ENCODE measurements around the gene VSTM5. TPM values are rescaled to one million over a fixed set of nuclear protein-coding genes. Genes with fewer than 3 reads are reported as not detected.

Gene VSTM5
- total RNA-seq, 2 donors from 2014 or later: 0.74 to 0.77 TPM

GRCh38 chr11:93861808-93862207, 11.4 kb upstream of the VSTM5 start:
- H3K9me3 ChIP-seq: no peaks in the 10 kb centered on the region
- 63% methylated on average over 4 of the region's 4 CpGs for whole genome bisulfite sequencing
- intact Hi-C loops (cut with DNase I): no loop called here
- H3K4me1 ChIP-seq (replicated peaks): no peaks in the 10 kb centered on the region
- no peaks in the 10 kb centered on the region for H3K36me3 ChIP-seq
- no peak overlapping the region for H3K27ac ChIP-seq
- no peak for DNase-seq (ENCODE audit: low spot score)
- TF ChIP-seq, protein P1, sequence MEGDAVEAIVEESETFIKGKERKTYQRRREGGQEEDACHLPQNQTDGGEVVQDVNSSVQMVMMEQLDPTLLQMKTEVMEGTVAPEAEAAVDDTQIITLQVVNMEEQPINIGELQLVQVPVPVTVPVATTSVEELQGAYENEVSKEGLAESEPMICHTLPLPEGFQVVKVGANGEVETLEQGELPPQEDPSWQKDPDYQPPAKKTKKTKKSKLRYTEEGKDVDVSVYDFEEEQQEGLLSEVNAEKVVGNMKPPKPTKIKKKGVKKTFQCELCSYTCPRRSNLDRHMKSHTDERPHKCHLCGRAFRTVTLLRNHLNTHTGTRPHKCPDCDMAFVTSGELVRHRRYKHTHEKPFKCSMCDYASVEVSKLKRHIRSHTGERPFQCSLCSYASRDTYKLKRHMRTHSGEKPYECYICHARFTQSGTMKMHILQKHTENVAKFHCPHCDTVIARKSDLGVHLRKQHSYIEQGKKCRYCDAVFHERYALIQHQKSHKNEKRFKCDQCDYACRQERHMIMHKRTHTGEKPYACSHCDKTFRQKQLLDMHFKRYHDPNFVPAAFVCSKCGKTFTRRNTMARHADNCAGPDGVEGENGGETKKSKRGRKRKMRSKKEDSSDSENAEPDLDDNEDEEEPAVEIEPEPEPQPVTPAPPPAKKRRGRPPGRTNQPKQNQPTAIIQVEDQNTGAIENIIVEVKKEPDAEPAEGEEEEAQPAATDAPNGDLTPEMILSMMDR (IDR thresholded peaks at IDR 0.05): no peak
- TF ChIP-seq POLR2A (IDR thresholded peaks at IDR 0.05) (no peak), POLR2AphosphoS5 (IDR thresholded peaks at IDR 0.05) (no peak)
- no peak overlapping the region for H3K4me3 ChIP-seq
- H3K27me3 ChIP-seq (replicated peaks; ENCODE audit: insufficient read depth): no peaks in the 10 kb centered on the region

- Histone ChIP-seq H3K27me3 (replicated peaks; ENCODE audit: insufficient read depth) (no peaks in the 10 kb centered on the region), H3K27ac (no peak overlapping the region), H3K36me3 (no peaks in the 10 kb centered on the region), H3K9me3 (no peaks in the 10 kb centered on the region), H3K4me3 (no peak overlapping the region), H3K4me1 (replicated peaks) (no peaks in the 10 kb centered on the region)
- intact Hi-C loops (cut with DNase I): no loop called here
- 42% methylated on average over 3 of the region's 3 CpGs for WGBS
- TF ChIP-seq POLR2A (IDR thresholded peaks at IDR 0.05): no peak
- TF ChIP-seq POLR2AphosphoS5 (IDR thresholded peaks at IDR 0.05): no peak
- TF ChIP-seq, protein P1 (IDR thresholded peaks at IDR 0.05): no peak
- DNase-seq (ENCODE audit: low spot score): no peak
Measured at GRCh38 chr11:93858121-93858775, 7.8 kb upstream of the VSTM5 start.

GRCh38 chr11:93857413-93858120, 7.1 kb upstream of the VSTM5 start:
- whole genome bisulfite sequencing: 52% methylated on average over 3 of the region's 3 CpGs
- Histone ChIP-seq H3K27me3 (replicated peaks; ENCODE audit: insufficient read depth) (no peaks in the 10 kb centered on the region), H3K36me3 (no peaks in the 10 kb centered on the region), H3K27ac (no peak overlapping the region), H3K4me1 (replicated peaks) (no peaks in the 10 kb centered on the region), H3K9me3 (no peaks in the 10 kb centered on the region), H3K4me3 (no peak overlapping the region)
- no peak for DNase-seq (ENCODE audit: low spot score)
- intact Hi-C loops (cut with DNase I): no loop called here
- TF ChIP-seq POLR2A (IDR thresholded peaks at IDR 0.05) (no peak), POLR2AphosphoS5 (IDR thresholded peaks at IDR 0.05) (no peak)
- TF ChIP-seq, protein P1 (IDR thresholded peaks at IDR 0.05): no peak

- 92% methylated on average over 5 of the region's 5 CpGs for WGBS
- no peak overlapping the region for H3K4me3 ChIP-seq
- H3K27ac ChIP-seq: no peak overlapping the region
- DNase-seq (ENCODE audit: low spot score): no peak
- H3K9me3 ChIP-seq: no peaks in the 10 kb centered on the region
- no peaks in the 10 kb centered on the region for H3K36me3 ChIP-seq
- TF ChIP-seq POLR2AphosphoS5 (IDR thresholded peaks at IDR 0.05): no peak
- H3K4me1 ChIP-seq (replicated peaks): no peaks in the 10 kb centered on the region
- H3K27me3 ChIP-seq (replicated peaks; ENCODE audit: insufficient read depth): no peaks in the 10 kb centered on the region
- intact Hi-C loops (cut with DNase I): no loop called here
Measured at GRCh38 chr11:93852242-93852641, 1.8 kb upstream of the VSTM5 start.

DNA sequence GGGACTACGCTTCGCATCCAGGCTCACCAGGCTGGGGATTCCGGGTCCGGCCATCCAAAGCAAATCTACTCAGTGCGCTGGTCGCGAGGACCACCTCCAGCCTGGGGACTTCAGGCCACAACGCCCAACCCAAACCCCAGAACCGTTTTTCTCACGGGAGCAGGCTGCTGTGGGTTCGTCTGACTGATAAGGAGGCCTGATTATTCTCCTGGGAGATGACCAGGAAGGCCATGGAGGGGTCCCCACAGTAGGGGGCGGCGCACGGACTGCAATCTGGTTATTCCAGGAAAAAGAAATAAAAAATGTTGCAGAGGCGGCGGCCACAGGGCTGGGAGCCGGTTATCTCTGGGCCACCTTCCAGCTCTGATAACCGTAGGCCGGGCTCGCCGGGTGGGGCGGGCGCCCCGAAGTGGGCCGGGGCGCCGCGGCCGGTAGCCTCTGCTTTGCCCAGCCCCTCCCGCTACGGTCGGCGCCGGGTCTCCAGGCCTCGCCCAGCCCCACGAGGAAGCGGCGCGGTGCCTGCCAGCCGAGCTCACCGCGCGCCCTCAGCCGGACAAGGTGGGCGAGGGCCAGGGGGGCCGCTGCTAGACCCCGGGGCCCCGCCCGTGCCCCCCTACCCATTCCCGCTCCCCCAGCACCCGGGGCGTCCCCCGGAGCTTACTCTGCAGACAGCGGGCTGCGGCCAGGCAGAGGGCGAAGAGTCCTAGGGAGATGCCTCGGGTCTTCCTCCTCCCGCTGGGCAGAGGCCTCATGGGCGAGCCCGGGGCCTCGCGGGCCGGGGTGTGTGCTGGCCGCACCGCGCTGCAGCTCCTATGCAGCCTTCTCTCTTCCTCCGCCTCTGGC, 446 bp downstream of the VSTM5 start:
- 10% methylated on average over 67 of the region's 67 CpGs for WGBS
- H3K27ac ChIP-seq: peak overlapping the region in 1 of 2 donors; percentile 42
- DNase-seq (ENCODE audit: low spot score): no peak

More for the DNA sequence above, 446 bp downstream of the VSTM5 start:
- no peaks in the 10 kb centered on the region for H3K27me3 ChIP-seq (replicated peaks; ENCODE audit: insufficient read depth)
- peak overlapping the region; percentile 31 to 37 for H3K4me3 ChIP-seq
- H3K9me3 ChIP-seq: no peaks in the 10 kb centered on the region
- H3K36me3 ChIP-seq: no peaks in the 10 kb centered on the region
- TF ChIP-seq POLR2A (IDR thresholded peaks at IDR 0.05): no peak
- intact Hi-C loops (cut with DNase I): no loop called here
- no peaks in the 10 kb centered on the region for H3K4me1 ChIP-seq (replicated peaks)
